ENCODE measurements around the gene PHLPP1.

Gene PHLPP1

GRCh38 chr18:62832282-62832681 is 116.9 kb downstream of the PHLPP1 start:
- TF ChIP-seq, protein P1, sequence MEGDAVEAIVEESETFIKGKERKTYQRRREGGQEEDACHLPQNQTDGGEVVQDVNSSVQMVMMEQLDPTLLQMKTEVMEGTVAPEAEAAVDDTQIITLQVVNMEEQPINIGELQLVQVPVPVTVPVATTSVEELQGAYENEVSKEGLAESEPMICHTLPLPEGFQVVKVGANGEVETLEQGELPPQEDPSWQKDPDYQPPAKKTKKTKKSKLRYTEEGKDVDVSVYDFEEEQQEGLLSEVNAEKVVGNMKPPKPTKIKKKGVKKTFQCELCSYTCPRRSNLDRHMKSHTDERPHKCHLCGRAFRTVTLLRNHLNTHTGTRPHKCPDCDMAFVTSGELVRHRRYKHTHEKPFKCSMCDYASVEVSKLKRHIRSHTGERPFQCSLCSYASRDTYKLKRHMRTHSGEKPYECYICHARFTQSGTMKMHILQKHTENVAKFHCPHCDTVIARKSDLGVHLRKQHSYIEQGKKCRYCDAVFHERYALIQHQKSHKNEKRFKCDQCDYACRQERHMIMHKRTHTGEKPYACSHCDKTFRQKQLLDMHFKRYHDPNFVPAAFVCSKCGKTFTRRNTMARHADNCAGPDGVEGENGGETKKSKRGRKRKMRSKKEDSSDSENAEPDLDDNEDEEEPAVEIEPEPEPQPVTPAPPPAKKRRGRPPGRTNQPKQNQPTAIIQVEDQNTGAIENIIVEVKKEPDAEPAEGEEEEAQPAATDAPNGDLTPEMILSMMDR (IDR thresholded peaks at IDR 0.05), result no peak
- Histone ChIP-seq H3K4me3 (ENCODE audit: low read depth in 1 of 2, low read length in 1 of 2) (no peak overlapping the region), H3K36me3 (peaks cover 8% of the 10 kb centered on the region), H3K27ac (no peak overlapping the region), H3K9me3 (no peaks in the 10 kb centered on the region), H3K27me3 (no peaks in the 10 kb centered on the region), H3K4me1 (ENCODE audit: control insufficient read depth in 1 of 2, insufficient read depth in 1 of 2, low read depth in 1 of 2, low read length in 1 of 2) (peaks cover 0 to 3% of the 10 kb centered on the region in 2 experiments)

GRCh38 chr18:62833494-62833893 is 118.2 kb downstream of the PHLPP1 start:
- Histone ChIP-seq H3K4me1 (ENCODE audit: control insufficient read depth in 1 of 2, insufficient read depth in 1 of 2, low read depth in 1 of 2, low read length in 1 of 2) (peaks cover 0 to 3% of the 10 kb centered on the region in 2 experiments), H3K4me3 (ENCODE audit: low read depth in 1 of 2, low read length in 1 of 2) (no peak overlapping the region), H3K9me3 (no peaks in the 10 kb centered on the region), H3K27ac (no peak overlapping the region), H3K36me3 (peaks cover 8% of the 10 kb centered on the region), H3K27me3 (no peaks in the 10 kb centered on the region)
- TF ChIP-seq, protein P1 (IDR thresholded peaks at IDR 0.05), result no peak

GRCh38 chr18:62834715-62835114 is 119.4 kb downstream of the PHLPP1 start:
- peaks cover 8% of the 10 kb centered on the region for H3K36me3 ChIP-seq
- no peak overlapping the region for H3K4me3 ChIP-seq (ENCODE audit: low read depth in 1 of 2, low read length in 1 of 2)
- no peak overlapping the region for H3K27ac ChIP-seq
- H3K4me1 ChIP-seq (ENCODE audit: control insufficient read depth in 1 of 2, insufficient read depth in 1 of 2, low read depth in 1 of 2, low read length in 1 of 2), result peaks cover 0 to 3% of the 10 kb centered on the region in 2 experiments
- no peaks in the 10 kb centered on the region for H3K27me3 ChIP-seq
- H3K9me3 ChIP-seq, result no peaks in the 10 kb centered on the region
- TF ChIP-seq, protein P1 (IDR thresholded peaks at IDR 0.05), result no peak

DNA sequence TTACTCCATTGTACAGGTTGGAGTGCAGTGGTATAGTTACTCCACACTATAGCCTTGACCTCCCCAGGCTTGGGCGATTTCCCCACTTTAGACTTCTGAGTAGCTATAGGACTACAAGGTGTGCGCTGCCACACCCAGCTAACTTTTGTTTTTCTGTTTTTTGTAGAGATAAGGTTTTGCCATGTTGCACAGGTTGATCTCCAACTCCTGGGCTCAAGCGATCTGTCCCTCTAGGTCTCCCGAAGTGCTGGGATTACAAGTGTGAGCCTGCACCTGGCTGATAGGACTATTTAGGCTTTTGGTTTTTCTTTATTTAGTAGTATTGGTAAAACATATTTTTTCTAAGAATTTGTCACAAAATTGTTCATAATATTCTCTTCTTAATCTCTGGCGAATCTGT is 121.7 kb downstream of the PHLPP1 start:
- H3K27me3 ChIP-seq, result no peaks in the 10 kb centered on the region
- H3K27ac ChIP-seq, result no peak overlapping the region
- H3K36me3 ChIP-seq, result no peaks in the 10 kb centered on the region
- no peak overlapping the region for H3K4me3 ChIP-seq (ENCODE audit: low read depth in 1 of 2, low read length in 1 of 2)
- H3K9me3 ChIP-seq, result no peaks in the 10 kb centered on the region
- TF ChIP-seq, protein P1 (IDR thresholded peaks at IDR 0.05), result no peak
- peaks cover 0 to 3% of the 10 kb centered on the region in 2 experiments for H3K4me1 ChIP-seq (ENCODE audit: control insufficient read depth in 1 of 2, insufficient read depth in 1 of 2, low read depth in 1 of 2, low read length in 1 of 2)

DNA sequence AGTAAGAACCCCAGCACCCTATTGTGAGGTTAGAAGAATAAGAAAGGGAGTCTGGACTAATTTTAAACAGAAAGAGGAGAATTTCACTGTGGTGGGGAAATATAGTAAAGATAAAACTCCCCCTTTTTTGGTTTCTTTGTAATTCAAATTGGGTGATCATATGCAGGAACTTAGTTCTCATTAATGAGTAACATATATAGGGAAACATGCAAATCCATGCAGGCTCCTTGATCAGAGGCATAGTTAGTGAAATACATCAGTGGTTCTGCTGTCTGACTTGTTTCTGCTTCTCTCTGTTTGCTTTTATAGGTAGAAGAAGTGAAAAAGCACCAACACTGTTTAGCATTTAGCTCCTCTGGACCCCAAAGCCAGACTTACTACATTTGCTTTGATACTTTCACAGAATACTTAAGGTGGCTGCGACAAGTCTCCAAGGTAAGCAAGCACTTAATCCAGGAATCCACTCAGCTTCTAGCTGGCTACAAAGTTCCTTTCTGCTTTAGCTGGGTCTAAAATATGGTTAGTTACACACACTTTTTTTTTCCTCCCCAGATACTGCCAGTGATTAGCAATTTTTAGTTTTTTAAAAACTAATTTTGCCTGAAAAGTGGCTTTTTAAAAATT is 123.2 kb downstream of the PHLPP1 start:
- H3K9me3 ChIP-seq, result no peaks in the 10 kb centered on the region
- TF ChIP-seq, protein P1 (IDR thresholded peaks at IDR 0.05), result no peak
- H3K27ac ChIP-seq, result no peak overlapping the region
- H3K27me3 ChIP-seq, result no peaks in the 10 kb centered on the region
- no peak overlapping the region for H3K4me3 ChIP-seq (ENCODE audit: low read depth in 1 of 2, low read length in 1 of 2)
- H3K36me3 ChIP-seq, result no peaks in the 10 kb centered on the region
- peaks cover 0 to 3% of the 10 kb centered on the region in 2 experiments for H3K4me1 ChIP-seq (ENCODE audit: control insufficient read depth in 1 of 2, insufficient read depth in 1 of 2, low read depth in 1 of 2, low read length in 1 of 2)

All from neutrophil (primary cell).